ENCODE measurements around the gene SLC25A17. TPM values are rescaled to one million over a fixed set of nuclear protein-coding genes. Genes with fewer than 3 reads are reported as not detected.

Gene SLC25A17
- polyA plus RNA-seq, 1 donor (not counting 4 experiments of a cell fraction or from before 2014, with no cell fraction given) = 40.0 TPM

DNA sequence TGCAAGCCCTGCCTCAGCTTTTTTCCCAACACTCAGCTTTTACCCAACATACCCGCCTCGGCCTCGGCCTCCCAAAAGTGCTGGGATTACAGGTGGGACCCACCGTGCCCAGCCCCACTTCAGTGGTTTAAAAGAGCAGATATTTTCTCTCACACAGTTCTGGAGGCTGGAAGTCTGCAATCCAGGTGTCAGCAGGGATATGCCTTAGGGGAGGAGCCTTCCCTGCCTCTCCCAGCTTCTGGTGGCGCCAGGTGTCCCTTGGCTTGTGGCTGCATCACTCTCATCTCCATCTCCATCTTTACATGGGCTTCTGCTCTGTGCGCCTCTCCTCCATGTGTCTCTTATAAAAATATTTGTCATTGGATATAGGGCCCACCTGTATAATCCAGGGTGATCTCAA lies 89.9 kb downstream of the SLC25A17 start:
- Histone ChIP-seq H3K4me1 (ENCODE audit: control insufficient read depth, extremely low read depth, insufficient read depth, low read length) (peaks cover 36% of the 10 kb centered on the region), H2AFZ (ENCODE audit: control insufficient read depth, low read length) (no peak overlapping the region), H3K4me2 (ENCODE audit: control insufficient read depth, extremely low read depth, insufficient read depth, low read depth, low read length) (no peak overlapping the region), H4K20me1 (ENCODE audit: control insufficient read depth, extremely low read depth, insufficient read depth, low read length) (no peaks in the 10 kb centered on the region), H3K9me3 (ENCODE audit: control insufficient read depth, low read depth, low read length) (no peaks in the 10 kb centered on the region), H3K9me1 (ENCODE audit: control insufficient read depth, extremely low read depth, insufficient read depth, low read length) (no peaks in the 10 kb centered on the region), H3K4me3 (ENCODE audit: control insufficient read depth in 2 of 3, extremely low read depth in 1 of 3, insufficient read depth in 2 of 3, low read depth in 1 of 3, low read length in 3 of 3) (no peak overlapping the region), H3K36me3 (ENCODE audit: control insufficient read depth in 2 of 2, extremely low read depth in 1 of 2, insufficient read depth in 2 of 2, low read length in 2 of 2) (no peaks in the 10 kb centered on the region), H3K27me3 (ENCODE audit: control insufficient read depth, extremely low read depth, insufficient read depth, low read length) (no peaks in the 10 kb centered on the region), H3K27ac (ENCODE audit: control insufficient read depth, insufficient read depth, low read length) (no peak overlapping the region), H3K79me2 (ENCODE audit: control insufficient read depth, insufficient read depth, low read length) (no peaks in the 10 kb centered on the region), H3K9ac (ENCODE audit: control insufficient read depth, extremely low read depth, insufficient read depth, low read length) (no peak overlapping the region)
- dilution Hi-C loops (cut with MboI; ENCODE audit: extremely low pct_ligation_motif_present, low sequenced_read_pairs) = no loop called here
- no peak for DNase-seq (ENCODE audit: low read depth, low spot score)
- TF ChIP-seq EZH2 (IDR thresholded peaks at IDR 0.05; ENCODE audit: low read length) = no peak
- TF ChIP-seq, protein P1, sequence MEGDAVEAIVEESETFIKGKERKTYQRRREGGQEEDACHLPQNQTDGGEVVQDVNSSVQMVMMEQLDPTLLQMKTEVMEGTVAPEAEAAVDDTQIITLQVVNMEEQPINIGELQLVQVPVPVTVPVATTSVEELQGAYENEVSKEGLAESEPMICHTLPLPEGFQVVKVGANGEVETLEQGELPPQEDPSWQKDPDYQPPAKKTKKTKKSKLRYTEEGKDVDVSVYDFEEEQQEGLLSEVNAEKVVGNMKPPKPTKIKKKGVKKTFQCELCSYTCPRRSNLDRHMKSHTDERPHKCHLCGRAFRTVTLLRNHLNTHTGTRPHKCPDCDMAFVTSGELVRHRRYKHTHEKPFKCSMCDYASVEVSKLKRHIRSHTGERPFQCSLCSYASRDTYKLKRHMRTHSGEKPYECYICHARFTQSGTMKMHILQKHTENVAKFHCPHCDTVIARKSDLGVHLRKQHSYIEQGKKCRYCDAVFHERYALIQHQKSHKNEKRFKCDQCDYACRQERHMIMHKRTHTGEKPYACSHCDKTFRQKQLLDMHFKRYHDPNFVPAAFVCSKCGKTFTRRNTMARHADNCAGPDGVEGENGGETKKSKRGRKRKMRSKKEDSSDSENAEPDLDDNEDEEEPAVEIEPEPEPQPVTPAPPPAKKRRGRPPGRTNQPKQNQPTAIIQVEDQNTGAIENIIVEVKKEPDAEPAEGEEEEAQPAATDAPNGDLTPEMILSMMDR (optimal IDR thresholded peaks at IDR 0.05 in 1 of 3, IDR thresholded peaks at IDR 0.05 in 1 of 3, conservative IDR thresholded peaks at IDR 0.05 in 1 of 3; ENCODE audit: extremely low read depth in 1 of 3, insufficient read depth in 2 of 3, low read length in 3 of 3) = no peak
- no peak for FAIRE-seq

DNA sequence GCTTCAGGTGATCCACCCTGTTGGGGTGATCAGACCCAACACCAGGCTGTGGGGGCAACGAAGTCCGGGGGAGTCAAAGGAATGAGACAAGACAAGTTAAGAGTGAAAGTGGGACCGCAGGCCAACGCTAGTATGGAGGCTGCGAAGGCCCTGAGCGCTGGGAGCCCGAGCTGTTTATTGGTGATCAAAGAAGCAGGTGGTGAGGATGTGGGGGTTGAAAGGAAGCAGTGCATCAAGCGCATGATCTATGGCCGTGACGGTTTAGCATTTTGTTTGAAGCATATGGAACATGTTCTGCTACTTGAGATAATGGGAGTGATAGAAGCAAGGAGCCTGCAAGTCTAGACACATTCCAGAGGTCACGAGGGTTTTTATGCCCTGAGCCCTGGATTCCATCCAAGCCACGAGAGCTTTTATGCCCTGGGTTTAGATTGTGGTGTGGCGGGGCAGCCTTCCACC lies 90.4 kb downstream of the SLC25A17 start:
- Histone ChIP-seq H4K20me1 (ENCODE audit: control insufficient read depth, extremely low read depth, insufficient read depth, low read length) (no peaks in the 10 kb centered on the region), H3K79me2 (ENCODE audit: control insufficient read depth, insufficient read depth, low read length) (no peaks in the 10 kb centered on the region), H3K9ac (ENCODE audit: control insufficient read depth, extremely low read depth, insufficient read depth, low read length) (peak overlapping the region; percentile 68), H3K4me1 (ENCODE audit: control insufficient read depth, extremely low read depth, insufficient read depth, low read length) (peaks cover 36% of the 10 kb centered on the region), H3K36me3 (ENCODE audit: control insufficient read depth in 2 of 2, extremely low read depth in 1 of 2, insufficient read depth in 2 of 2, low read length in 2 of 2) (no peaks in the 10 kb centered on the region), H2AFZ (ENCODE audit: control insufficient read depth, low read length) (peak overlapping the region; percentile 73), H3K9me3 (ENCODE audit: control insufficient read depth, low read depth, low read length) (no peaks in the 10 kb centered on the region), H3K27me3 (ENCODE audit: control insufficient read depth, extremely low read depth, insufficient read depth, low read length) (no peaks in the 10 kb centered on the region), H3K9me1 (ENCODE audit: control insufficient read depth, extremely low read depth, insufficient read depth, low read length) (no peaks in the 10 kb centered on the region), H3K27ac (ENCODE audit: control insufficient read depth, insufficient read depth, low read length) (peak overlapping the region; percentile 77), H3K4me2 (ENCODE audit: control insufficient read depth, extremely low read depth, insufficient read depth, low read depth, low read length) (peak overlapping the region; percentile 78), H3K4me3 (ENCODE audit: control insufficient read depth in 2 of 3, extremely low read depth in 1 of 3, insufficient read depth in 2 of 3, low read depth in 1 of 3, low read length in 3 of 3) (peak overlapping the region in 2 of 3 experiments; percentile 36 to 46)
- dilution Hi-C loops (cut with MboI; ENCODE audit: extremely low pct_ligation_motif_present, low sequenced_read_pairs) = no loop called here
- TF ChIP-seq, protein P1 (optimal IDR thresholded peaks at IDR 0.05 in 1 of 3, IDR thresholded peaks at IDR 0.05 in 1 of 3, conservative IDR thresholded peaks at IDR 0.05 in 1 of 3; ENCODE audit: extremely low read depth in 1 of 3, insufficient read depth in 2 of 3, low read length in 3 of 3) = no peak
- TF ChIP-seq EZH2 (IDR thresholded peaks at IDR 0.05; ENCODE audit: low read length) = no peak
- DNase-seq (ENCODE audit: low read depth, low spot score) (peak; percentile 89), FAIRE-seq (peak; percentile 94)
